Testis (tissue), 2 donors: ENCODE results near the gene RPL7L1.

ENCODE experiments used
- POLR2A ChIP-seq: fragments of 450-650 bp; IDR thresholded peaks from one replicate; pipeline ENCODE4 v1.6.1; 2017; ENCODE audit warnings: antibody characterized with exemption, mild to moderate bottlenecking, moderate library complexity
- TF ChIP-seq, protein P1 (sequence below), 3 experiments: fragments of 450-650 bp in 2 of 3; fragments of 200-600 bp in 1 of 3; sonication (generic) in 1 of 3; IDR thresholded peaks; one replicate each; pipeline ENCODE4 v1.5.1; 2016 to 2019; ENCODE audit warnings: antibody characterized with exemption in 3 of 3, mild to moderate bottlenecking in 2 of 3, moderate library complexity in 1 of 3

DNA sequence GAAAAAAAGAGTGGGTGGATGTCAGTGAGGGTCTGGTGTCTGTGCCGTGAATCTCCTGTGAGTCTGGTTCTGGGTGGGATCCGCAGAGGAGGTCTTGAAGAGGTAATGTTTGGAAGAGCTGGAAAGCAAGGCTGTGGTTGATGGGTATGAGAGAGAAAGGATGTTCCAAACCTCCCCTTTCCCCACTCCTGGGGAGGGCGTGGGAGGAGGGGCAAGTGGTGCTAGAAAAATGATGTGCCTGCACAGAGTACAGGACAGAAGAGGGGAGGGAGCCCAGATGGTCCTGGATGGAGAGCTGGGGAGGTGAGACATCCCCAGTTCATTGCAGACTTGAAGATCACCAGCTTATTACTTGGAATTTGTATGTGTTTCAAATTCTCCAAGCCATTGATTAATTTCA lies 53.0 kb downstream of the RPL7L1 start:
- TF ChIP-seq, protein P1, sequence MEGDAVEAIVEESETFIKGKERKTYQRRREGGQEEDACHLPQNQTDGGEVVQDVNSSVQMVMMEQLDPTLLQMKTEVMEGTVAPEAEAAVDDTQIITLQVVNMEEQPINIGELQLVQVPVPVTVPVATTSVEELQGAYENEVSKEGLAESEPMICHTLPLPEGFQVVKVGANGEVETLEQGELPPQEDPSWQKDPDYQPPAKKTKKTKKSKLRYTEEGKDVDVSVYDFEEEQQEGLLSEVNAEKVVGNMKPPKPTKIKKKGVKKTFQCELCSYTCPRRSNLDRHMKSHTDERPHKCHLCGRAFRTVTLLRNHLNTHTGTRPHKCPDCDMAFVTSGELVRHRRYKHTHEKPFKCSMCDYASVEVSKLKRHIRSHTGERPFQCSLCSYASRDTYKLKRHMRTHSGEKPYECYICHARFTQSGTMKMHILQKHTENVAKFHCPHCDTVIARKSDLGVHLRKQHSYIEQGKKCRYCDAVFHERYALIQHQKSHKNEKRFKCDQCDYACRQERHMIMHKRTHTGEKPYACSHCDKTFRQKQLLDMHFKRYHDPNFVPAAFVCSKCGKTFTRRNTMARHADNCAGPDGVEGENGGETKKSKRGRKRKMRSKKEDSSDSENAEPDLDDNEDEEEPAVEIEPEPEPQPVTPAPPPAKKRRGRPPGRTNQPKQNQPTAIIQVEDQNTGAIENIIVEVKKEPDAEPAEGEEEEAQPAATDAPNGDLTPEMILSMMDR (IDR thresholded peaks at IDR 0.05), result no peak
- no peak for TF ChIP-seq POLR2A
